HG02840 (cell line): Measurements from ENCODE around the gene LRRC42.

Source experiments
- ATAC-seq: cut with Tn5 transposase; IDR thresholded peaks from one replicate; pipeline ENCODE4 v1.9.1; 2021; ENCODE audit warnings: mild to moderate bottlenecking, moderate library complexity, moderate number of reproducible peaks; ENCODE audit not compliant: unreplicated experiment, low FRiP score

Gene LRRC42, protein sequence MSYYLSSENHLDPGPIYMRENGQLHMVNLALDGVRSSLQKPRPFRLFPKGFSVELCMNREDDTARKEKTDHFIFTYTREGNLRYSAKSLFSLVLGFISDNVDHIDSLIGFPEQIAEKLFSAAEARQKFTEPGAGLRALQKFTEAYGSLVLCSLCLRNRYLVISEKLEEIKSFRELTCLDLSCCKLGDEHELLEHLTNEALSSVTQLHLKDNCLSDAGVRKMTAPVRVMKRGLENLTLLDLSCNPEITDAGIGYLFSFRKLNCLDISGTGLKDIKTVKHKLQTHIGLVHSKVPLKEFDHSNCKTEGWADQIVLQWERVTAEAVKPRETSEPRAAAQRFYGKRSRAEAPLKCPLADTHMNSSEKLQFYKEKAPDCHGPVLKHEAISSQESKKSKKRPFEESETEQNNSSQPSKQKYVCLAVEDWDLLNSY

DNA sequence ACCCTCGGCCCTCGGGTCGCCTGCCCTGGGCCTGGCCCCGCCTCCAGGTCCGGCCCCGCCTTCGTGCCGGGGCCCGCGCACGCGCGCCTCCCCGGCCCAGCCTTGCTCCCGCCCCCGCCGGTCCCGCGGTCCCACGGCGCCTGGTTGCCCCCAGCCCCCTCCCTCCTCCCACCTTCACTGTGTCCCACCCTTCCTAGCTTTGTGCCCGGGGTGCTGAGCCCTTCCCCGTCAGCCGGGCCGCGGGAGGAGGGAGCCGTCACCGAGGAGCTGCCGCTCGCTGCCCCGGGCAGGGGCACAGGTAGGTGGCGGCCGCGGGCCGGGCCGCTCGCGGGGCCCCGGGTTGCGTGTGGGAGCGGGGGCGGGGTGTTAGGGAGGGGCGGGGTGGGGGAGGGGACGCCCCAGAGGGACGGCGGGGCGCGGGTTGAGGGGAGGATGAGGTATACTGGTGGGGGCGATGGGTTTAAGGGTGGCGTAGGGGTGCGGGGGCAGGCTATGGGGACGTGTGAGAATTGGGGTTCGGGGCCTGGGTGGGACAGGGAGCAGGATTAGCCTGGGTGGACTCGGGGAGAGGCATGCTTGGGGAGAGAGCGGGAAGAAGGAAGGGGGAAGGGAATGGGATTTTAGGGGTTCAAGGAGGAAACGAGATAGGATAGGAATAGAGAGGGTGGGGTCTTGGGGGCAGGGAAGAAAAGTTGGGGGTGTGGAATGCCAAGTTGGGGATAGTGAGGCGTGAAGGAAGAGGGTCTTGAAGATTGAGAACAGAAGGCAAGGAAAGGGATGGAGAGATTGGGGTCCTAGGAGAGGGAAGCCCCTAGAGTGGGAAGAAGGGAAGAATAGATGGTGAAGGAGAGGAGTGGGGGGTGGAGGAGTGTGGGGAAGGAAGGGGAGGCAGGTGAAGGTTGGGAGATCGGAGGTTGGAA is at the start of gene LRRC42:
Gene LRRC42 (plus strand): TSS at position 99 of the 920 bp plus-strand sequence. CDS start 5,650 bp downstream, outside the sequence.
- ATAC-seq = peak; percentile 67

DNA sequence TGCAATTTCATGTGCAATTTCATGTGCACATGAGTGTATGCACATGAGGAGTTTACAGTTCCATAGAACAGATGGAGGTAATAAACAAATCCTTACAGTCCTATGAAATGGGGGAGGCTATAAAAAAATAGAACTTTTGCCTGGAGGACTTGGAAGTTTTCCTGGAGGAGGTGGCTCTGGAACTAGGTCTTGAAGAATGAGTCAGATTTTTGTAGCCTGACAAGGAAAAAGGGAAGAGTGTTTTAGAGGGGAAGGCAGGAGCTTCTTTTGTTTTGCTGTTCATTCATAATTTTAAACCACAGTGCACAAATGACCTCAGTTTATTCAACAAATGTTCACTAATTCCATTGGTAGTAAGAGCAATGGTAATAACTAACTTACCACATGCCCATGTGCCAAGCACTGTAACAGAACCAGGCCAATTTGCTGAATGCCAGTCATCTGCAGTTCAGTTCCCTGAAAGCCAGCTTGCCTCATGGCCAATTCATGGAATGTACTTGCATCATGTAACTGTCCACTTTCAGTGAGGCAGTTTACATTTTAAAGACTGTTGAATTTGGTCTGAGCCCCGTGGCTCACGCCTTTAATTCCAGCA is 49.4 kb upstream of the LRRC42 start:
- ATAC-seq = no peak

DNA sequence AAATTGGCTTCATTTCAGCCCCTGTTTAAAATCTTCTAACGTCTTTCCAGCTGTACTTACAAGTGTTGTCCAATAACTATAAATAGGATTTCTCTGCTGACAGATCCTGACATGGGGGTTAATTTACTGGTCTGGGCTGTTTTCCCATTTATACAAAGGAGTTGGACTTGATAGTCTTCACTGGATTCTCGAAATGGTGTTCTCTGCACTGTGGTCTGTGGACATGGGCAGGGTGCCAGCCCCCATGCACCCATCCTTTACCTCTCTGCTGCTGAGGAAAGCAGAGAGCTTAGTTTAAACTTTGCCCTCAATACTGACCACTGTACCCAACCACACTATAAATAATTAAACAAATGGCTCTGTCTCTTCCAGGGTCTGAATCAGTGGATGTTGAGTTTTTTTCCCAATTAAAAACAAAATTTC is 46.9 kb upstream of the LRRC42 start:
- ATAC-seq = no peak

DNA sequence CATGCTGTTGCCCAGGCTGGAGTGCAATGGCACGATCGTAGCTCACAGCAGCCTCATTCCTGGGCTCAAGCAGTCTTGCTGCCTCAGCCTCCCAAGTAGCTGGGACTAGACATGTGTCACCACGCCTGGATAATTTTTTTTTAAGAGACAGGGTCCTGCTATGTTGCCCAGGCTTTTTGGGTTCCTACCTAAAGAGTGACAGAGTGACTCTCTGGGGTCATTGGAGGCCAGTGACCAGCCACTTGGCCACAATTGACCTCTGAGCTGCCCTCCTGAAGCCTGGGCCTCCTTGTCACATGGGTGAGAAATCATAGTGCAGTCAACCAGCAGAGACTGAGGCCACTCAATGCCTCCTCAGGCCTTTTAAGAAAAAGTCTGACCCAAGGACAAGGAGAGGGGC is 46.4 kb upstream of the LRRC42 start:
- ATAC-seq = no peak

DNA sequence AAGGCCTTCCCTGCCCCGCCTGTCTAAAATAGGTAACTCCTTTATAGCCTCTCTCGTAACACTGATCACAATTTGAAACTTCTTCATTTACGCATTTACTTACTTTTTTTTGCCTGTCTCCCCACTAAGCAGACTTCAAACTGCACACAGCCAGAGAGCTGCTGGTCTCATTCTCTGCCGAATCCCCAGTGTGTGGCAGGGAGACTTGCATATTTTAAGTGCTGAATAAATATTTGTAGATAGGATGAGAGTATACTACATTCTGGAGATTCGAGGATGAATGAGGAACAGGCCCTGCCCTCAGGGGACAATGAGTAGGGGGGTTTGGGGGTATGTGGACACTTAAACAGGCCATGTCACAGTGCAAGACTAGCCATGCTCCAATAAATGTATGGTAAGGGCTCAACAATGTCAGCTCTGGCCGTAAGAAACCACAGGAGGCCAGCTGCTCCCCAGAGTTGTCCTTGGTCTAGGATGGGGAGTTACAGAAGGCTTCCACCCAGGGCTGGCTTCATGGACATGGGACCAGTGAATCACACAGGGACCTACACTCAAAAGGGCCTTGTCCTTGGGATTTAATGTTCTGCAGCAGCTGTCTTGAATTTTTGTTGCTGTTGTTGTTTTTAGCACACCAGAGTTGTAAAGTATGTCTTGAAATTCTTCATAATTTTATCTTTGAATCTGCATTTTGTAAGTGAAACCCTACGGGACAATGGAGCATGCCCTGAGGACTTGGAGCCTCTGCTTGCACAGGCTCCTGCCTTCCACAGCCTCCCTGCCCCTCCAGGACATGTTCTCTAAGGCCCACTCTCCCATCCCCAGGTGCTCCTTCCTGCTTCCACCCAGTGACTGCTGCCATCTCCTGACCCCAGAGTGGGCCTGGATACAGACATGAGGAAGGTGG is 43.7 kb upstream of the LRRC42 start:
- no peak for ATAC-seq

DNA sequence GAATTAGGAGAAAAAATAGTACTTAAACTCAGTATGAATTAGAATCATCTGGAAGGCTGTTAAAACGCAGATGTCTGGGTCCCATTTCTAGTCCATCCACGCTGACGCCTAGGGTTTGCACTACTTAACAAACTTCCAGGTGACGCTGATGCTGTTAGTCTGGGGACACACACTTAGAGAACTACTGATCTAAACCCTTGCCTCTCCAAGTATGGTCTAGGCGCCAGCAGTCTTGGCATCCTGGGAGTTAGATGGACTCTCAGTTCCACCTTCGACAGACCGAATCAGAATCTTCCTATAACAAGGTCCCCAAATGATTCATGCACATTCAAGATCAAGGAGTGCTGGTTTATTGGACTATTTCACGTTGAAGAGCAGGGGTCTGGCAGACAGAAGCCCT is 40.6 kb upstream of the LRRC42 start:
- ATAC-seq = no peak

DNA sequence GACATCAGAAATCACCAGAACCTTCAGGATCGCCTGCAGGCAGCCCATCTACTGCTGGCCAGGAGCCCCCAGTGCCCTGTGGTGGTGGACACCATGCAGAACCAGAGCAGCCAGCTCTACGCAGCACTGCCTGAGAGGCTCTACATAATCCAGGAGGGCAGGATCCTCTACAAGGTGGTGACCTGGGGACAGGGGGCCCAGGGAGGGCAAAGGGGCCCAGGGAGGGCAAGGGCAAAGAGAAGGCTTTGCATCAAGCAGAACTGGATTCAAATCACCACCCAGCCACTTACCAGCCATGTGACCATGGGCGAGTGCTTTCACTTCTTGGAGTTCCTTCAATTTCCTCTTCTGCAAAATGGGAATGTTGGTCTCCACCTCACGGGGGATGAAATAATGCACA is 40.0 kb upstream of the LRRC42 start:
- ATAC-seq = no peak

DNA sequence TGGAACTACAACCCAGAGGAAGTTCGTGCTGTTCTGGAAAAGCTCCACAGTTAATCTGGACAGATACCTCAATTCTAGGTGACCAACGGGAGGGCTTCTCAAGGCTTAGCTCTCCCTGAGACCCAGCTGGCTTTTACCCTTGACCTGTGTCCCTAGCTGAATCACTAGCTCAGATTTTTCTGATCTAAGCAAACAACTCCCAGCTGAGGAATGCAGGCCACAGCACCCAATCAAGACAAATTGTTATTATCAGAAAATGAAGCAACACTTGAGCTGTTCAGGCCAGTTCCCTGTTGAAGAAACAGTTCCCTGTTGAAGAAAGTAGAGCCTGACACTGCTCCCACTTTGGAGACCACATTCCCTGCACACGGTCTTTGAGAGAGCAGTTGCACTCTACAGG is 36.2 kb upstream of the LRRC42 start:
- no peak for ATAC-seq

DNA sequence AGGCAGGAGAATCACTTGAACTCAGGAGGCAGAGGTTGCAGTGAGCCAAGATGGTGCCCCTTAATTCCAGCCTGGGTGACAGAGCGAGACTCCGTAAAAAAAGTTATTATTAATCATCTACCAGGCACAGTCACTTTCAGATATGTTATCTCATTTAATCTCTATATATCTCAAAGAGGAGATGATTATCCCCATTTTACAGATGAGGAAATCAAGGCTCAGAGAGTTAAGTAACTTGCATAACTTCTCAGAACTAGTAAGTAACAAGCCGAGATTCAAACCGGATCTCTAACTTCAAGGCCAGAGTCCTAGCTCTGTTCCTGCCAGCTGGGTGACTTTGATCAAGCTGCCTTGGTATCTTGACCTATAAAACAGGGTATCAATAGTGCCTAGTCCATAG is 34.7 kb upstream of the LRRC42 start:
- no peak for ATAC-seq

DNA sequence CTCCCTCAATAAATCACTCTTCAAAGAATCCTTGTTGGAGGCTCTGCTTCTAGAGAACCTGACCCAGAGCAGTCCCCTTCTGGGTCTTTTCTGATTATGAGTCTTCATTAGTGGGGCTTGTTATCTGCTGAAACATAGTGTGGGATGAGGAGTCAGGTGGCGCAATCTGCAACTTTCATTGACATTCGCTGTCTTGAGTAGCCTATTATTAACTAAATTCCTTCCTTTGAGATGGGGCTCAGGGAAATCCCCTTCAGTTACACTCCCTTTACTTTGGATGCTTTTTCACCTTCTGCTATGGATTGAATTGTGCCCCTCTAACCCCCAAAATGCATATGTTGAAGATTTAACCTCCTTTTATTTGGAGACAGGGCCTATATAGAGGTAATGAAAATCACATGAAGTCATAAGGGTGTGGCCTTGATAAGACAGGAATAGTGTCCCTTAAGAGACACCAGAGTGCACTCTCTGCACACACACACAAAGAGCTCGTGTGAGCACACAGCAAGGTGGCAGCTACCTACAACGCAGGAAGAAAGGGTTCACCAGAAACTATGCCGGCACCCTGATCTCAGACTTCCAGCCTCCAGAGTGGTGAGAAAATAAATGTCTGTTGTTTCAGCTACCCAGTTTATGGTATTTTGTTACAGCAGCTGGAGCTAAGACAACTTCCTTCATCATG is 32.7 kb upstream of the LRRC42 start:
- ATAC-seq = no peak

DNA sequence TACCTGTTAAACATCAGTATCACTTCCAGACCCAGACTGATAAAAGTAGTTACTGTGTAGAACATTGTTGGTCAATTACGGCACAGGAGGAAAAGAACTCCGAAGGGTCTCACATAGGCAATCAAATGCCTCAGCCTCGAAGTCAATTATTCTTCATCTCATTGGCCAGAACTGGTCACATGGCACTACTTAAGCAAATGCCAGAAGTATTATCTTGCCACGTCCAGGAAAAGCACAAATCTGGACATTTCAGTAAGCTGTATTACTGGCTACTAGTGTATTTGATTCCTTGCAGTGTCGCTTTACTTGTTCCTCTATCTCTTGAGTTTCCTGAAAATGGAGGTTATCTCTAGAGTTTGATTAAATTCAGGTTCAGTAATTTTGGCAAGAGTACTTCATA is 27.8 kb upstream of the LRRC42 start:
- no peak for ATAC-seq

DNA sequence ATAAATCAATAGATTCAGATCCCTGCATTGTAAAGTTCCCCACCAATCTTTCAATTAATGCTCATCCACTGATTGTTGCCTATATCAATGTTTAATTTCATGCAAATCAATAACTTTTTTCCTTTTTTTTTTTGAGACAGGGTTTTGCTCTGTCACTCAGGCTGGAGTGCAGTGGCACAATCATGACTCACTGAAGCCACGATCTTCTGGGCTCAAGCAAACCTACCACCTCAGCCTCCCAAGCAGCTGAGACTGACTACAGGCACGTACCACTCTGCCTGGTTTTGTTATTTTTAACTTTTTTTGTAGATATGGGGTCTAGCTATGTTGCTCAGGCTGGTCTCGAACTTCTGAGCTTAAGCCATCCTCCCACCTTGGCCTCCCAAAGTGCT is 26.5 kb upstream of the LRRC42 start:
- no peak for ATAC-seq

DNA sequence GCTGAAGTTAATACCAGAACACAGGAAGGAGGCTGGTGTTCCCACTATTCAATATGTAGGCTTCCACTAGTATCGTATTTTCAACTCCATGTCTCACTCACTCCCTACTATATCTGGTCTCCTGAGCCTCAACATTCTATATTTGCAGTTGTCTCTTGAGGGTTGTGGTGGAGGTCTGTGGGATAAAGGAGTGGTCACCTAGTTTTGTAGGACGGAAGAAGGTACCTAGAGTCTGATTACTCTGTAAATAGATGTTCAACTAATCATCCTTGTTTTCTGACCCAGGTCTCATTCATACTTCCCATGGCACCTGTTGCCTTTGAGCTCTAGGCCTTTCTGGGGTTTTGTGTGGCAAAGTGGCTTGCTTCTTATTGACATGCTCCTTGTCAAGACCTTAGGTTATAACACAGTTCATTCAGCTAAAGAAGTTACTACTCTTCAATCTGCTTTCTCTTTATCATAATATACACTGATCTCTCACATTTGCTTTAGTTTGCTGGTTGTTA is 18.7 kb upstream of the LRRC42 start:
- ATAC-seq = no peak

DNA sequence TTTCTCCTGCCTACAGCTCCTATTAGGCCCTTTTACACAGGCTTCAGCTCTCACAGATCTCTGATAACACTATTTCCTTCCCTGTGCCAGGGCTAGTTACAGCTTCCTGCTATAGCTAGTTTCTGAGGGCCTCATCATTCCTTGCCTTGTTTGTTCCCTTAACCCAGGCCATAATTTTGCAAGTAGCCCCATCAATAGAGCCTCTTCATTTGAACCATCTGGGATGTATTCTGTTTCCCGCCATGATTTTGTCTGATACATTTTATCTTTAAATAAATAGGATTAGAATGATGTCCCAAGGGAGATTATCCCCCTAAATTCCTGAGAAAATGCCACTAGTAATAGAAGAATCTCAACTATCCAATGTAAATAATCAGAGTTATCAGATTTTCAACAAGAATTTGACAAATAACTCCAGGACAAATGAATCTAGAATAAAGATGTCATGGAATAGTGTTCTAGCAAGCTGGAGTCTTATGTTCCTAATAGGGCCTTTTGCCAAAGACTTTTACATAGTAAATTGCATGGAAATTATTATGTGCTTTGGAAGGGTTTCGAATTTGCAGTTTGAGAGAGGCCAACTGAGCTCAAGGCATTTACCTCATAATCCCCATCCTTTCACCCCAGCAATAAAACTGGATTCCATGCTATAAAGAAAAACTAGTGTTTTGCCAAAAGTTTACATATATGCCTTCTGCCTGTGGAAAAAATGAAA is 16.7 kb upstream of the LRRC42 start:
- no peak for ATAC-seq

DNA sequence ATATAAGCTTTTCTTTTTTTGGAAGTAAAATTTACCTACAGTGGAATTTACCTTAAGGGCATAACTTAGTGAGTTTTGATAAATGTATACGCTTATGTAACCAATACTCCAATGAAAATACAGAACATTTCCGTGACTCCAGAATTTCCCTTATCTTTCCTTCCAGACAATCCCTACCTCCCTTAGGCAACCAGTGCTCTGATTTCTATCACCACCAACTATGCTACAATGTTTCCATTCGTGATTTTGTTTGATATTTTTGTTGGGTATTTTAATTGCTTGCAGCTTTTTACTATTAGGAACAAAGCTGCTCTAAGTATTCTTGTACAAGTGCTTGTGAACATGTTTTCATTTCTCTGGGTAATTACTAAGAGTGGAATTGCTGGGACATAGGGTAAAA is 15.2 kb upstream of the LRRC42 start:
- no peak for ATAC-seq

DNA sequence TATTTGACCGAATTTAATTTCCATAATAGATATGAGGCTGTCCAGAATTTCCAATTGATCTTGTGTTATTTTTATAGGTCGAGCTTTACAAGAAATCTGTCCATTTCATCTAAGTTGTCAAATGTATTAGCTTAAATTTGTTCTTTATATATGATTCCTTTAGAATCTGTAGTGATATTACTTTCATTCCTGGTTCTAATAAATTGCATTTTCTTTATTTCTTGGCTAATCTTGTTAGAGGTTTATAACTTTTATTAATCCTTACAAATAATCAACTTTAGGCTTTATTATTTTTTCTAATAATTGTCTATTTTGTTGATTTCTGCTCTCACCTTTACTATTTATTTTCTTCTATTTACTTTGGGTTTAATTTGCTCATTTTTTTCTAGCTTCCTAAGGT is 14.6 kb upstream of the LRRC42 start:
- no peak for ATAC-seq

DNA sequence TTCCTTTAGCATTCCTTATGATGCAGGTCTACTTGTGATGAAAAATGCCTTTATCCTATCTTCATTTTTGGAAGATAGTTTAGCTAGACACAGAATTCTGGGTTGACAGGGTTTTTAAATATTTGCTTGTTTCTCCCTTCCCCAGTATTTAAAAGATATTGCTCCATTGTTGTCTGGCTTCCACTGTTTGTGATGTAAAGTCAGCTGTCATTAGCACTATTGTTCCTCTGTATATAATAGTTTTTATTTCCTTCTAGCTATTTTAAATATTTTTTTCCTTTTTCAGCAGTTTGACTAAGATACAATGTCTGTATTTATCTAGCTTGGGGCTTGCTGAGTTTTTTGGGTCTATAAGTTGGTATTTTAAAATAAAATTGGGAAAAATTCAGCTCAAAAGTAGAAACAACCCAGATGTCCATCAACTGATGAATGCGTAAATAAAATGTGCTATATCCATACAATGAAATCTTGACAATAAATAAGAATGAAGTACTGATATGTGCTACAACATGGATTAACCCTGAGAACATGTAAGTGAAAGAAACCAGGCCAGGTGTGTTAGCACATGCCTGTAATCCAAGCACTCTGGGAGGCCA is 11.9 kb upstream of the LRRC42 start:
- ATAC-seq = no peak

DNA sequence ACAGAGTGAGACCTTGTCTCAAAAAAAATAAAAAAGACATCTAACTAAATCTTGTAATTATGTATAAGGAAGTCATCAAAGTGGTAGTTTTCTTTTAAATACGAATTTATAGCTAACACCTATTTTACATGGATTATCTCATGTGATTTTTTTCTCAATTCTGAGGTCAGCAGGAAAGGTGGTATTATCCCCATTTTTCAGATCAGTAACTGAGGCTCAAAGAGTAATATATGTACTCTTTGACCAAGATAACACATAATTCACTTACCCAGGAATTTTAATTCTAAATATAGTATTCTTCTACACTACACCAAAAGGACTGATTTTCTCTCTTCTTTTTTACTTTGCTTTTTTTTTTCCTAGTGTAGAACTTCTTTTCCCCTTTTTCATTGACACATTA is 9.7 kb upstream of the LRRC42 start:
- ATAC-seq = no peak
